AG04449 (cell line): ENCODE measurements around the gene GABRG3.

Experiments used
- CTCF ChIA-PET: fragments of 350-600 bp; formaldehyde crosslinking; extraction: SDS; loops from one replicate; lab custom pipeline; 2021; ENCODE audit warnings: antibody characterized with exemption; lab: Yijun Ruan, JAX
- POLR2A ChIA-PET: fragments of 400-600, 350-600 bp; formaldehyde crosslinking; extraction: SDS; loops from one replicate; lab custom pipeline; 2020; ENCODE audit warnings: antibody characterized with exemption, inconsistent platforms; lab: Yijun Ruan, JAX
- DNase-seq: peaks from one replicate; pipeline ENCODE4 v3.0.0-alpha.2; 2010; ENCODE audit warnings: low read depth, low spot score
- H3K4me3 ChIP-seq: 2 replicates; pipeline ENCODE4 v1.5.1; 2011; ENCODE audit warnings: low read depth, mild to moderate bottlenecking, control low read depth, low read length
- CTCF ChIP-seq: IDR thresholded peaks from one replicate; pipeline ENCODE4 v1.5.1; 2011; ENCODE audit warnings: mild to moderate bottlenecking, moderate library complexity, low read length, control low read depth, inconsistent platforms; ENCODE audit not compliant: insufficient read depth; ENCODE audit errors: missing control alignments

The GABRG3 gene

GRCh38 chr15:27293607-27294006 lies 322.6 kb downstream of the GABRG3 start:
- TF ChIP-seq CTCF: no peak
- no peak for DNase-seq
- ChIA-PET POLR2A (no interaction called here), CTCF (no interaction called here)
- no peak overlapping the region for H3K4me3 ChIP-seq

DNA sequence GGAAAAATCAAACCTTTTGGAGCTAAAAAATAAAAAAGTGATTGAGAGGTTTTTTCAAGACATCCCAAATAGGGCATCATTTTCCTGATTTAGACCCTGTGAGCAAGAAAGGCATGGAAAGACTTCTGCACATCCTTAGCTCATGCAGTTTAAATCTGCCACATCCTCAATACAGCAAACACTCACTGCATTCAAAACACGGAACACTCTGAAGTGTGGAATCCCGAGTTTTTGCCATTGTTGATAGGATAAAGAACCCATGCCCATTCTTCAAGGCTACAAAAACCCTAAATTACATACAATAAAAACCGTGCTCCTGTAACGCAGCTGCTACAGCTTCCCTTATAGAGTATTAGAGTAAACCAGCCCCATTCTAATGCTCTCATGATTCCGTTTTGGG lies 346.8 kb downstream of the GABRG3 start:
- TF ChIP-seq CTCF: no peak
- ChIA-PET CTCF (no interaction called here), POLR2A (no interaction called here)

GRCh38 chr15:27323801-27324200 lies 352.8 kb downstream of the GABRG3 start:
- no peak overlapping the region for H3K4me3 ChIP-seq
- no peak for DNase-seq
- TF ChIP-seq CTCF: no peak
- ChIA-PET CTCF (no interaction called here), POLR2A (no interaction called here)

More for the DNA sequence above, 346.8 kb downstream of the GABRG3 start:
- no peak overlapping the region for H3K4me3 ChIP-seq
- DNase-seq: no peak

GRCh38 chr15:27324886-27325615 lies 354.1 kb downstream of the GABRG3 start:
- TF ChIP-seq CTCF: no peak
- ChIA-PET CTCF (no interaction called here), POLR2A (no interaction called here)
- H3K4me3 ChIP-seq: no peak overlapping the region
- no peak for DNase-seq

DNA sequence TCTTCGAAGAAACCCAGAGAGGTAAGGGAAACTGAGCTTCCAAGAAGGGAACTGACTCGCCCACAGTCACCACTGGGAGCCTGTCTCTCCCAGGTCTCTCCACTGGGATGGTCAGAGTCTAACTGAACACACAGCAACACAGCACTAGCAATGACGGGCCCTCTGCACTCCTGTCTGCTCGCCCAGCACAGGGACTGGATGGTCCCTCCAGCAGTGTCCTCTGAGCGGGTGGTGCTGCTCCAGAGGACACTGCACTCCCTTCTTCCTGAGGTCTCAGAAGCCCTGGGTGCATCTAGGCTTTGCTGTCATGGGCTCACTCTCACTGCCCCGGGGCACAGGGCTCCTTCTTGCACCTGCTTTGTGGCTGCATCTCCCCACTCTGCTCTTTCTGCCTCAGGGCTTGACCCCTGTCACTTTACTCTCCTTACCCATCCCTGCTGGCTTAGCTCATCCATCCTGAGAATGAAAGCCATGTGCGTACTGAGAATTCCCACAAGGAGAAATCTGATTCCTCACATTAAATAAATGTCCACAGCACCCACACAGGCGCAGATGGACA lies 356.6 kb downstream of the GABRG3 start:
- TF ChIP-seq CTCF: no peak
- ChIA-PET CTCF (no interaction called here), POLR2A (no interaction called here)
- no peak overlapping the region for H3K4me3 ChIP-seq
- no peak for DNase-seq

GRCh38 chr15:27328186-27328585 lies 357.2 kb downstream of the GABRG3 start:
- ChIA-PET POLR2A (no interaction called here), CTCF (no interaction called here)
- TF ChIP-seq CTCF: no peak

More at GRCh38 chr15:27328186-27328585, 357.2 kb downstream of the GABRG3 start:
- no peak overlapping the region for H3K4me3 ChIP-seq
- no peak for DNase-seq
